Muscle of arm (tissue), 12 donors: ENCODE data around the gene P2RY13. TPM values are rescaled to one million over a fixed set of nuclear protein-coding genes. Genes with fewer than 3 reads are reported as not detected.

ENCODE experiments used
- DNase-seq: peaks from one replicate; pipeline ENCODE4 v3.0.0-alpha.2; 2013
- polyA plus RNA-seq, 12 donors: library from polyadenylated mRNA; unstranded; fragments of 120-200 nt; gene quantifications; one replicate each; pipeline ENCODE4 v1.2.1, GENCODE V29; 2013; ENCODE audit not compliant: insufficient read length in 12 of 12

Gene P2RY13
- polyA plus RNA-seq, 12 donors, result 0.99 to 3.8 (median 1.3) TPM; not detected in 1

DNA sequence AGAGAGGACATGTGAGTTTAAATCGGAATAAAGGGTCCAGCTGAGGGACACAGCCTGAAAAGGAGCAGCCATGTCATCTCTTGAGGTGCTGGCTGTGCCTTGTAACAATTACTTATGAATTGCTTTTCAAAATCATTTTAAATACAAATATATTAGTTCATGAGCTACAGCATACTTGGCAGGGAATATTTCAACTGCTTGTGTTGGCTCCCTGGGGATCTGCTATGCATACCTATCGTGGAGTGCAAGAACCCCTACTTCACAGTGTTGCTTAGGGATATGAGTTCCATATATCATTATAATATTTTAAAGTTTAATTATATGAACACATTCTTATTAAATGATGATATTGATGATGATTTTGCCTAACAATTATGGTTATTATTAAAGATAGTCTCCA, 31.9 kb downstream of the P2RY13 start:
- no peak for DNase-seq

DNA sequence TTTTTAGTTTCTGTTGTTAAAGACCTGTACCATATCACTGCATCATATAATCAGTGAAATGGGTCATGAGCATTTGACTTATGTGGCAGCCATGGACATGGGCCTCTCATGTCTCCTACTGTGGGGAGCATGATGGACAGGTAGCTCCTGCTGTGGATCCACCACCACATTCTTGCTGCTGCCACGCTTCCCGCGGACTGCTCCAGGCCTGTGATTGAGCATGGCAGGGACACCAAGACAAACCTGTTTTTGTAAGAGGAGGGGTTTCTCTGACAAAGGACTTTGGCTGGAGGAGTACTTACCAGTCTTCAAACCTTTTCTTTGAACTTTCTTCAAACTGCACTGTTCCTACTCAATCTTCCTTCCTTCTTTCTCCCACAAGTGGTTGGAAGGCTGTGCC, 33.1 kb downstream of the P2RY13 start:
- DNase-seq, result no peak

DNA sequence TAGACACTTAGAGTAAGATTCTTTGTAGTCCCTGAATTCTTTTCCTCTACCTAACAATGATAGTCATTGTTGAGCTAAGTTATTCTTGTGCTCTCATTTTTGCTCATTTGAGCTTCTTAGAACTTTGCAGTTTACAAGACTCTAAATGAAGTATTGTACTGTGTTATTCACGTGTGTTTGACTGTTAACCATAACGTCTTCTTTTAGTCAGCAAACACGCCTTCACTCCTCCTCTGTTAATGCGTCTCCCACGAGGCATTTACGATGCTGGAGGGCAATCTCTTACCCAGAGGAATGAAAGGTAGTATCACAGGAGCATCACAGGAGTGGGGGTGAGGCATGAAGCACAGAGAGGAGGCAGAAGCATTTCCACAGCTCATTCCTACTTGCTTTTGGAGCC, 36.2 kb downstream of the P2RY13 start:
- no peak for DNase-seq

DNA sequence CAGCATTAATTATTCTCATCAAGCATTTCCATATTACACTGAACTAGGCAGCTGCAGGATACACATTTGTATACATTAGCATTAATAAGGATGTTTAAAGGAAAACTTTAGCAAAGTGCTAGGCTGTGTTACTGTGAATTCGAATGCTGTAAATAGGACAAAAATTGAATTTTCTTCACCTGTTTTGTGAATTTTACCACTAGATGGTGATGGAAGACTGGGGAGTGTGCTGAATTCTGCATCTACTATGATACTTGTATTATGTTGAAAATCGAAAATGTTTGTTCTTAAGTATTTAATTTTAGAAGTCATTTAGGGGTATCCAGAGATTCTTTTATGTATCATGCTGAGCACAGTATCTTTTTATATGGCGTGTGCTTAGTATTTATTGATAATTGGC, 38.7 kb downstream of the P2RY13 start:
- DNase-seq, result no peak

DNA sequence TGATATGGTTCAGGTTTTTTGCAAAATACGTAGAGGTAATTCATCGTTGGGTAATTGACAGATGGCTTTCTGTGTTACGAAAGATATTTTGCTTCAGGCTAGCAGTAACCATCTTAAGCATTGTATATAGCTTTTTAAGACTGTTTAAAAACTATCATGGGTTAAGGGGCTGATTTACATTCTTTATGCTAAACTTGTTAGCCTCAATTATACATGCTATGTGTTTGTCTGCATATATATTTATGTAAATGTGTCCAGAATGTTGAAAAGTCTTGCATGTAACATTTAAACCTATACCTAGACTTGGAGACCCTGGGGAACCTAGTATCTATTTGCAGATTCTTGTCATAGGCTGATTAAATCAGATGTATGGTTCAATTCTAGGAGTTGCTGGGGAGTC, 39.9 kb downstream of the P2RY13 start:
- DNase-seq, result no peak

DNA sequence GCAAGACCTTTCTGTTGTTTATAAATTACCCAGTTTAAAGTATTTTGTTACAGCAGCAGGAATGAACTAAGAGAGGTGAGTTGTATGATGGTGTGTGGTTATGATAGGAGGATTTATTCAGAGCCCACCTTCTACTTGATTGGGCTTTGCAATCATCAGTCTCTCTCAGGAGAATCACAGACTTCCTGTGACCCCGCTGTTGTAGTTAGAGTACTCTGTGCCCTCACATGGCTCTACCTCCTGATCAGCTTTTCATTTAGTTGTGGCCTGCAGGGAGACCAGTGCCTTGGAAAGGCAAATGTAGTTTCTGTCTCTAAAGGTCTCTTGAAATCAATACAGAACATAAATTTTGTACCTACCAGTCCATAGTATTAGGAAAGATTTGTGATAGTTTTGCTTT, 43.4 kb downstream of the P2RY13 start:
- DNase-seq, result no peak

DNA sequence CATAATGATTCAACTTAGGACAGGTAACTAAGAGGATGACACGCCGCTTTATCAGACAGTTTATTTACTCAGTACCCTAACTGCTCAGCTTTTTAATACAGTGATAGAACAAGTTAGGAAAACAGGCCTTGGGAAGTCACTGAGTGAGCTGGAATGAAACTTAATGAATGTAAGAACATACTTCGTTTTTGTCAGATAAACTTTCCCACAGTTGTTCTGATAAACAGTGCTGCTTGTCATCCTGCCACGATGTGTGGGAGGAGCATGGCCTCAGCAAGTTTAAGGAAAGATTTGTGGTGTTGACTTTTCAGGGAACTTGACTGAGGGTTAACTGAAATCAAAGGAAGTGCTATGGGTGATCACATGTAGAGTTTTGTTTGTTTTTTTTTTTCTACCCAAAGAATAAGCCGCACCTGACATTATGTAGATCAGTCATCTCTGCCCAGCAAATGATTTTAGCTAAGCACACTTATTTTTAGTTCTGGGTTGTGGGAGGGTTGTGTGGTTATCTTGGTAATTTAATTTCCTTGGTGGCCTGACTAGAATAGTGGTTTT, 45.4 kb downstream of the P2RY13 start:
- no peak for DNase-seq

DNA sequence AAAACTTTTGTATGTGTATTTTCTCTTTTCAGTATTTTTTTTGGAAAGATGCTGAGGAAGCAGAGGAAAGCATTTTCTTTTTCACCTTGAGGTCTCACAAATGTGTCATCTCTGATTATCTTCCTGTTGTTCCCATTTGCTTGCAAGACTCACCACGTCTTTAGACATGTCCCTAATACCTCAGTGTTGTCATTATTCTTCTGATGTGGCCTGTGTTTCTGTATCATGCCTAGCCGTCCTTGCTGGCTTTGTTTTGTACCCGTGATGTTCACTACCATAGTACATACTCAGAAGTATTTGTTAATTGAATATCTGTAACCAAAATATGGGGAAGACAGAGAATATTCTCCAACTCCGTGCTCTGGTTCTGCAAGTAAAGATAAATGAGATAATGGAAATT, 46.0 kb downstream of the P2RY13 start:
- DNase-seq, result no peak

DNA sequence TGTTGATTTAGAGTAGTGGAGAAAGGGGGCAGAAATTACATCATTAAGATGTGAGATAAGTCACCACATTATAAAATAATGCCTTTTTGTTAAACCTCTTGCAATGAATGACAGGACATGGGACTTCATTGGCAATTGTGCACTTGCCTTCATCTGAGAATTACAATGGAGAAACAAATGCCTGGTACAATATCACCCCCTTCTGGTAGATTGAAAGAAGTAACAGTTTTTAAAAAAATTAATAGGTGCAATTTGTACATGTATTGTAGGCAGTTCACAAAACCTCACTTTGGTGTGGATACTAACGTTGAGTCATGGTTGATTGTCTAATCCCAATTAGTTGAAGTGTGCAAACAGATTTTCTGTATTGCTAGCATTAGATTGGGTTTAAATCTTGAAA, 46.4 kb downstream of the P2RY13 start:
- peak; percentile 73 for DNase-seq

DNA sequence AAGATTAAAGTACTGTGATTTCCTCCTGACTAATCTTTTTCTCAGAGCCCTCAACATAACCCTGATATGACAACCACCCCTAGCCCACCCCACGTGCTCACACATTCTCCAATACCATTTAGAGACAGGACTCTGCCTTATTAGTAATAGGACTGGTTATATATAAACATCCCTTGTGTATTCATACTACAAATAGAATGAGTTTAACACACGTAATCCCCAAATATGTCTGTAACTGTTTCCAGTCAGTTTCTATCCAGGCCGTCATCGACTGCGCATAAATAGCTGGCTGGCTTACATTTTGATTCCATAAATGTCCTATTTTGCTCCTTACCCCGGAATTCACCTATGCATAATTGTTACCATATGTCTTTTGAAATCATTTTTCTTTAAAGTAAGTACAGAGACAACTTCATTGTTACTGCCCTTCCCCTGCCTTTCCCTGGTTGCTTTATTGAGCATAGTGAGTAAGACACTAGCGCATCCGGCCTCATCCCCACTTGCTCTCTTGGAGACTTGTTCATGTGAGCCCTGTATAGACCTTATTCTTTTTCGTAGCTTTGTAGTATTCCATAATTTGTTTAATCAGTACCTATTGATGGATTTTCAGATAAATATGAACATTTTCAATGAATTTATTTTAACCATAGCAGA, 47.6 kb downstream of the P2RY13 start:
- peak; percentile 74 for DNase-seq

DNA sequence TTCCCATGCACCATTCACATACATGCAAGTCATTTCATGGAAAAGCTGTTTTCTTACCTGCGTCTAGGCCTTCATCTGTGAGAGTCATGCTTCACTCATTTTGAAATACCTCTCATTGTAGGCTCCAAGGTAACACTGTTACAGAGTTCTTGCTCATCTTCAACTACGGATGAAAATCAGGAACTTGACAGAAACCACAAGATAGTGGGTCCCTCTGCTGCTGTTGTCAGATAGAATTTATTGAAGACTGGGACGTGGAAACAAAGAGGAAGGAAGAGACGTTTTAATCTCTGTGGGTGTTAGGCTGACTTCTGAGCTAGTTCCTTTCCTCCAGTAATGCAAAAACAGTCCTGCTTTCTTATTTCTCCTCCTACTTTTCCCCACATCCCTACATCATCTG, 51.1 kb downstream of the P2RY13 start, which contains the start of gene P2RY14:
P2RY14 (minus strand) TSS at position 313 of the 400 bp plus-strand sequence. CDS start 64,226 bp downstream, outside the sequence.
- no peak for DNase-seq

DNA sequence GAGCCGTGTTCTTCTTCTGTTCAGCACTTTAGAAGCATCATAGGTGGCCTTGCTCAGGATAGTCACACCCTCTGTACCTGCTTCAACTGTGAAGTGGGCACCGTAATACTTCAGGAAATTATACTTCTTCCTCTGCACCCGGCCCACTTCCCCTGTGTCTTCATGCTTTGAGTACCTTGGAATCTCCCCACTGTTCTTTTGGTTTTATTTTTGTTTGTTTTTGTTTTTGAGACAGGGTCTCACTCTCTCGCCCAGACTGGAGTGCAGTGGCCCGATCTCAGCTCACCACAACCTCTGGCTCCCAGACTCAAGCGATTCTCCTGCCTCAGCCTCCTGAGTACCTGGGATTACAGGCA, 52.7 kb downstream of the P2RY13 start:
- no peak for DNase-seq

Other genes with a start within 250 kb of the P2RY13 start
- gene MED12L, start 243.9 kb downstream of the P2RY13 start, polyA plus RNA-seq, result 10 to 100 TPM in 2 of 12 donors, 1 to 10 TPM in 9, not detected in 1; 5.6 to 13.4 (median 8.3) TPM
- under 1 TPM in 4 of 12 donors, not detected in 8; 0.09 to 0.82 (median 0.51) TPM for gene GPR171, start 126.3 kb downstream of the P2RY13 start, polyA plus RNA-seq
- gene P2RY14, start 51.0 kb downstream of the P2RY13 start, polyA plus RNA-seq, result 1 to 10 TPM in 10 of 12 donors, under 1 TPM in 1, not detected in 1; 0.83 to 5.2 (median 1.4) TPM
- gene GPR87, start 12.7 kb downstream of the P2RY13 start, polyA plus RNA-seq, result 1 to 10 TPM in 3 of 12 donors, not detected in 9; 1.4 to 7.4 (median 5.0) TPM
- gene P2RY12, start 55.2 kb upstream of the P2RY13 start, polyA plus RNA-seq, result 1 to 10 TPM in 4 of 12 donors, under 1 TPM in 6, not detected in 2; 0.41 to 2.5 (median 0.90) TPM
- 10 to 100 TPM in 4 of 12 donors, 1 to 10 TPM in 7, not detected in 1; 3.4 to 37.7 (median 6.8) TPM for gene IGSF10, start 131.5 kb upstream of the P2RY13 start, polyA plus RNA-seq